Measurements from ENCODE around the gene BAIAP2.
"Not testable (repeated sequence)": the region's sequence is repeated elsewhere in the genome, so short reads cannot be mapped to it uniquely, and the experiment has no call there.

The BAIAP2 gene

GRCh38 chr17:81129711-81130367, 94.9 kb downstream of the BAIAP2 start:
- no peak for DNase-seq

- DNase-seq, result no peak
Observed at GRCh38 chr17:81130385-81131361, 95.7 kb downstream of the BAIAP2 start.

- no peak for DNase-seq
Observed at GRCh38 chr17:81131486-81132196, 96.7 kb downstream of the BAIAP2 start.

- DNase-seq, result no peak
Observed at GRCh38 chr17:81132197-81132540, 97.2 kb downstream of the BAIAP2 start.

- no peak for DNase-seq
Observed at GRCh38 chr17:81132770-81133723, 98.1 kb downstream of the BAIAP2 start.

- DNase-seq, result no peak
Observed at GRCh38 chr17:81134064-81134781, 99.3 kb downstream of the BAIAP2 start.

- DNase-seq, result no peak
Observed at GRCh38 chr17:81135505-81136278, 100.7 kb downstream of the BAIAP2 start.

GRCh38 chr17:81136366-81136765, 101.4 kb downstream of the BAIAP2 start:
- DNase-seq, result no peak

GRCh38 chr17:81137248-81137647, 102.3 kb downstream of the BAIAP2 start:
- DNase-seq, result no peak

GRCh38 chr17:81138083-81138482, 103.1 kb downstream of the BAIAP2 start:
- no peak for DNase-seq

GRCh38 chr17:81138500-81138899, 103.5 kb downstream of the BAIAP2 start:
- DNase-seq, result no peak

GRCh38 chr17:81139428-81139827, 104.5 kb downstream of the BAIAP2 start:
- no peak for DNase-seq

GRCh38 chr17:81140018-81140417, 105.1 kb downstream of the BAIAP2 start:
- DNase-seq, result no peak

GRCh38 chr17:81140695-81141094, 105.7 kb downstream of the BAIAP2 start:
- DNase-seq, result no peak

GRCh38 chr17:81142301-81143199, 107.6 kb downstream of the BAIAP2 start:
- DNase-seq, result peak; percentile 62

- no peak for DNase-seq
Observed at GRCh38 chr17:81143200-81143527, 108.2 kb downstream of the BAIAP2 start.

- no peak for DNase-seq
Observed at GRCh38 chr17:81143717-81144422, 108.9 kb downstream of the BAIAP2 start.

- DNase-seq, result no peak
Observed at GRCh38 chr17:81144423-81144781, 109.5 kb downstream of the BAIAP2 start.

GRCh38 chr17:81146208-81146607, 111.3 kb downstream of the BAIAP2 start:
- not testable (repeated sequence) for DNase-seq
